Mucosa of descending colon (tissue), 3 donors: ENCODE measurements around the gene ASCL5. TPM values are rescaled to one million over a fixed set of nuclear protein-coding genes. Genes with fewer than 3 reads are reported as not detected.

Experiments
- ATAC-seq: fragments of 200-7000 bp; cut with Tn5 transposase; one replicate; pipeline ENCODE4 v1.9.1; 2020; ENCODE audit warnings: mild to moderate bottlenecking, moderate library complexity
- DNase-seq, 3 donors: peaks; one replicate each; pipeline ENCODE4 v3.0.0-alpha.2; 2020
- H3K36me3 ChIP-seq: fragments of 200-600 bp; one replicate; pipeline ENCODE4 v1.8.0; 2021; ENCODE audit warnings: low read depth, mild to moderate bottlenecking
- H3K4me1 ChIP-seq: fragments of 200-600 bp; one replicate; pipeline ENCODE4 v1.8.0; 2021; ENCODE audit warnings: low read depth, mild to moderate bottlenecking
- H3K4me3 ChIP-seq: fragments of 200-600 bp; one replicate; pipeline ENCODE4 v1.8.0; 2021; ENCODE audit warnings: mild to moderate bottlenecking
- H3K9me3 ChIP-seq: fragments of 200-600 bp; one replicate; pipeline ENCODE4 v1.8.0; 2021; ENCODE audit warnings: mild to moderate bottlenecking
- CTCF ChIP-seq: fragments of 200-600 bp; IDR thresholded peaks from one replicate; pipeline ENCODE4 v1.8.0; 2022; ENCODE audit warnings: antibody characterized with exemption, mild to moderate bottlenecking
- intact Hi-C, 2 donors: fragments of 100-400 bp; cut with DNase I in 1 of 2; cut with micrococcal nuclease in 1 of 2; formaldehyde crosslinking; loops; one replicate each; pipeline versions ENCODE4 v1.11.0 to v1.11.1; 2022; cut with DNase I, micrococcal nuclease
- total RNA-seq, 3 donors: library from RNA; stranded (reverse); fragmentation: NEBNext Ultra II Directional in 2 of 3; extraction: Animal tissue kit (Norgen Biotek cat#: 25700) in 2 of 3; gene quantifications; one replicate each; pipeline versions ENCODE4 v1.2.1 to v1.2.4, GENCODE V29; 2021 to 2023
- donor health status: DM: no; HTN: no; CAD: no; lungs with moderate emphysema.
- donor health status: DM: no; HTN: no; CAD: no.
- donor health status: DM: no; HTN: yes; CAD: no.

ASCL5 gene
- total RNA-seq, 3 donors from 2014 or later: not detected

DNA sequence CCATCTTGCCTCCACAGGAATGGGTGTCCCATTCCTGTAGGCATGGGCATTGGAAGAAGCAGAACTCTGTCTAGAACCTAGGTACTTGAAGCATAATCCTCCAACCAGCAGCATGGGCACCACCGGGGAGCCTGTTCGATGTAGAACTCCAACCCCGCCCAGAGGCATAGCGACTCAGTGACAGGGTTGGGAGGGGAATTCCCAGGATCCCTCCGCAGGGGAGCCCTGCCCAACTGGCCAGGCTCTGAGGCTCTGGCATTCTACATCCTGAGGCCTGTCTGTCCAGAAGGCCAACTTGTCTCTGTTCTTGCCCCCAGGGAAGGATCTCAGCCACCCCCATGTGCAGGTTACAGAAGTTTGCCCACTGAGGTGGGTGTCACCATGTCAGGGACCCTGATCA, 53.0 kb downstream of the ASCL5 start:
- Histone ChIP-seq H3K4me1 (no peaks in the 10 kb centered on the region), H3K9me3 (no peaks in the 10 kb centered on the region), H3K36me3 (no peaks in the 10 kb centered on the region), H3K4me3 (no peak overlapping the region)
- DNase-seq (no peak), ATAC-seq (no peak)
- intact Hi-C loops: no loop called here
- no peak for TF ChIP-seq CTCF

- intact Hi-C loops: no loop called here
- ATAC-seq: no peak
- Histone ChIP-seq H3K36me3 (no peaks in the 10 kb centered on the region), H3K4me3 (no peak overlapping the region), H3K9me3 (no peaks in the 10 kb centered on the region), H3K4me1 (no peaks in the 10 kb centered on the region)
- no peak for TF ChIP-seq CTCF
- no peak for DNase-seq
Observed at GRCh38 chr1:201072922-201073321, 54.1 kb downstream of the ASCL5 start.

GRCh38 chr1:201072149-201072548, 54.8 kb downstream of the ASCL5 start:
- peak; percentile 60 for ATAC-seq
- Histone ChIP-seq H3K36me3 (no peaks in the 10 kb centered on the region), H3K4me1 (no peaks in the 10 kb centered on the region), H3K4me3 (no peak overlapping the region), H3K9me3 (no peaks in the 10 kb centered on the region)
- no peak for DNase-seq
- intact Hi-C loops: no loop called here
- no peak for TF ChIP-seq CTCF

DNA sequence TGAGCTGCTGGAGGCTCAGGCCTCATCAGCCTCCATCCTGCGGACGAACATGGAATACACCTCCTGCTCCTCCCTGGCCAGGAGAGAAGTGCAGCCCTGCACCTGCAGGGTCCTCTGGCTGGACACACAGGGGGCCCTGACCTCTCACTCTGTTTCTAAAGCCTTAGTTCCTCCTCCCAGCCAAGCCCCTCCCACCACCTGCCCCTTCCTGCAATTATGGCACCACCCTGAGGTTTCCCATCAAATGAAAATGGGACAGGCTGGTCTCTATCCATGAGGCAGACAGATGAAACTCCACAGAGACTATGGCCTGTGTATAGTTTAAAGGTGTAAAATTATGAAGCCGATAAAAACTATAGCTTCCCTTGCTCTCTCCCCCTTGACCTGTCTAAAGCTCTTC, 57.3 kb downstream of the ASCL5 start:
- no peaks in the 10 kb centered on the region for H3K9me3 ChIP-seq
- H3K36me3 ChIP-seq: no peaks in the 10 kb centered on the region
- no peak for TF ChIP-seq CTCF
- intact Hi-C loops: no loop called here
- H3K4me3 ChIP-seq: no peak overlapping the region
- DNase-seq: no peak
- no peak for ATAC-seq
- no peaks in the 10 kb centered on the region for H3K4me1 ChIP-seq

DNA sequence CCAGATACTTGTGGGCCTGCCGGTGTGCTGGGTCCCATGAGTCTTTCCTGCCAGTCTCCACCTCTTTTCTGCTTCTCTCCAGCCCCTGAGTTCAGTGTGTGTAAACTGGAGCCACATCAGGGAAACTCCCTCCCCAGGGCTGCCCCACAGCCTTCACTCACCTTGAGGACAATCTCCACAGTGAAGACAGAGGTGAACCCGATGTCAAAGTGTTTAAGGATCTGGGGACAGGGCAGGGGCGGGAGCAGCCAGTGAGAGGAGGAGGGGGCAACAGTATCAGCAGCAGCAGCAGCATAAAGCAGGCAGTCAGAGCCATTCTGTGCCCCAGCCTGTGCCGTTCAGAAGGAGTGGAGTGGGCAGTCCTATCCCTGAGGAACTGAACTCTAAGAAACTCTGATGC, 58.0 kb downstream of the ASCL5 start:
- no peaks in the 10 kb centered on the region for H3K36me3 ChIP-seq

More for the DNA sequence above, 58.0 kb downstream of the ASCL5 start:
- no peak for TF ChIP-seq CTCF
- Histone ChIP-seq H3K4me3 (no peak overlapping the region), H3K4me1 (no peaks in the 10 kb centered on the region), H3K9me3 (no peaks in the 10 kb centered on the region)
- ATAC-seq (no peak), DNase-seq (no peak)
- intact Hi-C loops: no loop called here
